Astrocyte (in vitro differentiated cells and primary cell): ENCODE measurements around the gene NRP1. TPM values are rescaled to one million over a fixed set of nuclear protein-coding genes. Genes with fewer than 3 reads are reported as not detected.
A peak's percentile ranks its signal among the peaks of the same experiment; 100 is the strongest.

Source experiments
- DNase-seq: peaks from one replicate; pipeline ENCODE4 v3.0.0-alpha.2; 2010; ENCODE audit warnings: low read depth
- FAIRE-seq: peaks from 2 replicates; lab custom pipeline; 2011; peaks lifted over from hg19 to GRCh38; lab: Jason Lieb, UNC
- H2AFZ ChIP-seq: 2 replicates; pipeline ENCODE4 v1.6.0; 2012; ENCODE audit warnings: low read depth, low read length, inconsistent platforms
- H3K27ac ChIP-seq: 2 replicates; pipeline ENCODE4 v1.5.1; 2011; ENCODE audit warnings: low read depth, low read length, inconsistent platforms
- H3K27me3 ChIP-seq: 2 replicates; pipeline ENCODE4 v1.6.0; 2011; ENCODE audit warnings: low read length, inconsistent platforms; ENCODE audit not compliant: insufficient read depth
- H3K36me3 ChIP-seq: 2 replicates; pipeline ENCODE4 v1.5.1; 2011; ENCODE audit warnings: low read length, inconsistent platforms; ENCODE audit not compliant: insufficient read depth
- H3K4me1 ChIP-seq: 2 replicates; pipeline ENCODE4 v1.5.1; 2011; ENCODE audit warnings: low read length, inconsistent platforms; ENCODE audit not compliant: insufficient read depth
- H3K4me2 ChIP-seq: 2 replicates; pipeline ENCODE4 v1.6.0; 2012; ENCODE audit warnings: low read length, inconsistent platforms
- H3K4me3 ChIP-seq: 2 replicates; pipeline ENCODE4 v1.5.1; 2011; ENCODE audit warnings: low read depth, mild to moderate bottlenecking, low read length, inconsistent platforms; ENCODE audit not compliant: insufficient read depth
- H3K79me2 ChIP-seq: 2 replicates; pipeline ENCODE4 v1.6.0; 2012; ENCODE audit warnings: mild to moderate bottlenecking, low read length, inconsistent platforms; ENCODE audit not compliant: insufficient read depth
- H3K9ac ChIP-seq: 2 replicates; pipeline ENCODE4 v1.6.0; 2012; ENCODE audit warnings: mild to moderate bottlenecking, low read length, inconsistent platforms
- H3K9me3 ChIP-seq: 2 replicates; pipeline ENCODE4 v1.5.1; 2012; ENCODE audit warnings: low read depth, mild to moderate bottlenecking, low read length, inconsistent platforms; ENCODE audit not compliant: insufficient read depth
- H4K20me1 ChIP-seq: 2 replicates; pipeline ENCODE4 v1.6.0; 2012; ENCODE audit warnings: low read length, inconsistent platforms; ENCODE audit not compliant: insufficient read depth
- H3K27ac Mint-ChIP-seq: one replicate; pipeline ENCODE4 v1.8.0; 2021; ENCODE audit warnings: mild to moderate bottlenecking, mixed read lengths; ENCODE audit not compliant: unreplicated experiment
- H3K27me3 Mint-ChIP-seq: one replicate; pipeline ENCODE4 v1.8.0; 2021; ENCODE audit warnings: low read depth, mixed read lengths; ENCODE audit not compliant: unreplicated experiment
- H3K36me3 Mint-ChIP-seq: one replicate; pipeline ENCODE4 v1.8.0; 2021; ENCODE audit warnings: low read depth, mixed read lengths; ENCODE audit not compliant: unreplicated experiment
- H3K4me1 Mint-ChIP-seq: one replicate; pipeline ENCODE4 v1.8.0; 2021; ENCODE audit warnings: low read depth, mixed read lengths; ENCODE audit not compliant: unreplicated experiment
- H3K4me3 Mint-ChIP-seq: one replicate; pipeline ENCODE4 v1.8.0; 2021; ENCODE audit warnings: mild to moderate bottlenecking, moderate library complexity, mixed read lengths; ENCODE audit not compliant: unreplicated experiment
- H3K9me3 Mint-ChIP-seq: one replicate; pipeline ENCODE4 v1.8.0; 2021; ENCODE audit warnings: mild to moderate bottlenecking, mixed read lengths; ENCODE audit not compliant: unreplicated experiment
- EZH2 ChIP-seq: IDR thresholded peaks from 2 replicates; pipeline ENCODE4 v1.6.1; 2012; ENCODE audit warnings: mild to moderate bottlenecking, low read length, inconsistent platforms; ENCODE audit not compliant: insufficient read depth
- total RNA-seq: library from RNA; stranded (reverse); gene quantifications from 2 replicates; pipeline ENCODE4 v1.2.1, GENCODE V29; 2021
- TF ChIP-seq, protein P1 (sequence below): IDR thresholded peaks from 2 replicates; pipeline ENCODE4 v1.5.1; 2011; ENCODE audit warnings: low read depth, mild to moderate bottlenecking, inconsistent platforms, low read length, moderate library complexity; ENCODE audit not compliant: insufficient read depth

Gene NRP1
- total RNA-seq, 1 donor from 2014 or later = 59.4 TPM

DNA sequence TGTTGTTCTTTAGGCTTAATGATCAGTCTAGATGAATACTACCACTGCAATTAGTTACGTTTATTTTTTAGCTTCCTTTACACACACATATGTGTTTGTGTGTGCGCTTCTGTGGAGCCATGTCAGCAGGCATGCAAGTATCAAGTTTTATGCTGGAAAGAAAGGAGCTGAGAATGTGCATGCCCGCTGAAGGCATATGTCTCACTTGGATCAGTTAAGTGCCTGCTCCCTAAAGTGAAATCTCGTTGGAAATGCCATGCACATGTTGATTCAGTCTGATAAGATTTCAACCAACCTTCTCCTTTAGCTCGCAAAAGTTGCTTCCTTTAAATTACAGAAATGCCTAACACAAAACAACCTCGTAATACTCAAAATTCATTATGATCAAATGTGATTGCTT lies 10.7 kb downstream of the NRP1 start:
- Mint-ChIP-seq H3K27me3 (no peaks in the 10 kb centered on the region), H3K36me3 (peaks cover 16% of the 10 kb centered on the region), H3K4me3 (no peak overlapping the region), H3K9me3 (no peaks in the 10 kb centered on the region), H3K27ac (no peak overlapping the region), H3K4me1 (peaks cover 11% of the 10 kb centered on the region)
- peaks cover 97% of the 10 kb centered on the region for H3K79me2 ChIP-seq
- no peaks in the 10 kb centered on the region for H3K4me1 ChIP-seq
- no peak overlapping the region for H3K9ac ChIP-seq
- peaks cover 51% of the 10 kb centered on the region for H3K36me3 ChIP-seq
- no peak overlapping the region for H3K27ac ChIP-seq
- no peak overlapping the region for H3K4me3 ChIP-seq
- H3K4me2 ChIP-seq = no peak overlapping the region
- FAIRE-seq (no peak), DNase-seq (no peak)
- H2AFZ ChIP-seq = no peak overlapping the region
- H3K27me3 ChIP-seq = no peaks in the 10 kb centered on the region
- H4K20me1 ChIP-seq = peaks cover 51% of the 10 kb centered on the region
- H3K9me3 ChIP-seq = no peaks in the 10 kb centered on the region
- TF ChIP-seq EZH2 = no peak
- TF ChIP-seq, protein P1, sequence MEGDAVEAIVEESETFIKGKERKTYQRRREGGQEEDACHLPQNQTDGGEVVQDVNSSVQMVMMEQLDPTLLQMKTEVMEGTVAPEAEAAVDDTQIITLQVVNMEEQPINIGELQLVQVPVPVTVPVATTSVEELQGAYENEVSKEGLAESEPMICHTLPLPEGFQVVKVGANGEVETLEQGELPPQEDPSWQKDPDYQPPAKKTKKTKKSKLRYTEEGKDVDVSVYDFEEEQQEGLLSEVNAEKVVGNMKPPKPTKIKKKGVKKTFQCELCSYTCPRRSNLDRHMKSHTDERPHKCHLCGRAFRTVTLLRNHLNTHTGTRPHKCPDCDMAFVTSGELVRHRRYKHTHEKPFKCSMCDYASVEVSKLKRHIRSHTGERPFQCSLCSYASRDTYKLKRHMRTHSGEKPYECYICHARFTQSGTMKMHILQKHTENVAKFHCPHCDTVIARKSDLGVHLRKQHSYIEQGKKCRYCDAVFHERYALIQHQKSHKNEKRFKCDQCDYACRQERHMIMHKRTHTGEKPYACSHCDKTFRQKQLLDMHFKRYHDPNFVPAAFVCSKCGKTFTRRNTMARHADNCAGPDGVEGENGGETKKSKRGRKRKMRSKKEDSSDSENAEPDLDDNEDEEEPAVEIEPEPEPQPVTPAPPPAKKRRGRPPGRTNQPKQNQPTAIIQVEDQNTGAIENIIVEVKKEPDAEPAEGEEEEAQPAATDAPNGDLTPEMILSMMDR = no peak

DNA sequence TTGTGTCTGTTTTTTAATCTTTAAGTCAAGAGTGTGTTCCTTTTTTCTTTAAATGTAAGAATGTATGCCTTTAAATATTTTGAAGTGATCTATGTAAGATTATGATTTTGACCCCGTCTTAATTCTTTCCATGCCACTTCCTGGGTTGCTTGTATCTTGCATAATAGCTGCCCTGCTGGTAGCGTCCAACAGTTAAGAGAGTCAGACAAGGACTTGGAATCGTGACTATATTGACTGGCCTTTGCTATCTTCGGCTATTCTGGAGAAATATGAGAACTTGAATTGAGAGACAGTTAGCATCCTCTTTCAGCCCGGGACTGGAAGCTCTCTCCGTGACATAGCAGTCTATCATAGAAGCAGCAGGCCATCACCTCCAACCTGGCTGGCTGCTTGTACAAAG lies 13.0 kb downstream of the NRP1 start:
- no peaks in the 10 kb centered on the region for H3K27me3 ChIP-seq
- peaks cover 55% of the 10 kb centered on the region for H4K20me1 ChIP-seq
- no peaks in the 10 kb centered on the region for H3K9me3 ChIP-seq
- H3K36me3 Mint-ChIP-seq = peaks cover 18% of the 10 kb centered on the region
- DNase-seq (no peak), FAIRE-seq (no peak)
- H3K4me2 ChIP-seq = no peak overlapping the region
- H3K4me1 ChIP-seq = no peaks in the 10 kb centered on the region
- peaks cover 97% of the 10 kb centered on the region for H3K79me2 ChIP-seq
- H2AFZ ChIP-seq = no peak overlapping the region
- peak overlapping the region; percentile 36 for H3K27ac Mint-ChIP-seq
- H3K9me3 Mint-ChIP-seq = no peaks in the 10 kb centered on the region
- peaks cover 3% of the 10 kb centered on the region for H3K4me1 Mint-ChIP-seq
- no peak overlapping the region for H3K4me3 ChIP-seq
- no peaks in the 10 kb centered on the region for H3K27me3 Mint-ChIP-seq
- no peak overlapping the region for H3K9ac ChIP-seq
- H3K4me3 Mint-ChIP-seq = no peak overlapping the region
- no peak for TF ChIP-seq EZH2
- TF ChIP-seq, protein P1 = no peak
- H3K36me3 ChIP-seq = peaks cover 37% of the 10 kb centered on the region
- H3K27ac ChIP-seq = no peak overlapping the region

DNA sequence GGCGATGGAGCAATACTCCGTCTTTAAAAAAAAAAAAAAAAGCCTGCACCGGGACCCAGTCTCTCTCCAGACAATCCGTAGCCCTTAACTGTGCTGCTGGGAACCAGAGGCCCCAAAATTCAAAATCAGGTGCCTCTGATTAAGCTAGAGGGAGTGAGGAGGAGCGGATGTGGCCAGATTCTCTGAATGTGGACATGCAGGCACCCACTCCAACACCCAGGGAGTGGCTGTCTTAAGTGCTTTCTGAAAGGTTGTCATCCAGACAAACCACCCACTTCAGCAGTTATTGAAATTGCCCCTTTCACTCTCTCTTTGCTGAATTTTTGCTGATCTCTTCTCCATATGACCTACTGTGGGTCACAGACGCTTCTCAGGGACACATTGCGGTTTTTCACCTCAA lies 14.2 kb downstream of the NRP1 start:
- Mint-ChIP-seq H3K36me3 (peaks cover 23% of the 10 kb centered on the region), H3K4me1 (peaks cover 10% of the 10 kb centered on the region)
- peaks cover 36% of the 10 kb centered on the region for H3K36me3 ChIP-seq

More for the DNA sequence above, 14.2 kb downstream of the NRP1 start:
- H3K27ac ChIP-seq = no peak overlapping the region
- FAIRE-seq (peak; percentile 20), DNase-seq (no peak)
- no peaks in the 10 kb centered on the region for H3K27me3 ChIP-seq
- no peak overlapping the region for H2AFZ ChIP-seq
- no peak overlapping the region for H3K9ac ChIP-seq
- H3K27ac Mint-ChIP-seq = no peak overlapping the region
- H3K27me3 Mint-ChIP-seq = no peaks in the 10 kb centered on the region
- no peak for TF ChIP-seq EZH2
- TF ChIP-seq, protein P1 = no peak
- no peak overlapping the region for H3K4me3 ChIP-seq
- peaks cover 65% of the 10 kb centered on the region for H4K20me1 ChIP-seq
- no peaks in the 10 kb centered on the region for H3K9me3 Mint-ChIP-seq
- H3K9me3 ChIP-seq = no peaks in the 10 kb centered on the region
- H3K4me3 Mint-ChIP-seq = no peak overlapping the region
- H3K79me2 ChIP-seq = peaks cover 97% of the 10 kb centered on the region
- H3K4me2 ChIP-seq = no peak overlapping the region
- peaks cover 1% of the 10 kb centered on the region for H3K4me1 ChIP-seq
